Gastroesophageal sphincter (tissue), 4 donors: ENCODE measurements around the gene LRRC75A. TPM values are rescaled to one million over a fixed set of nuclear protein-coding genes. Genes with fewer than 3 reads are reported as not detected.

Experiments
- ATAC-seq: fragments of 150-250 bp; one replicate; pipeline ENCODE4 v1.9.1; 2016; ENCODE audit warnings: mild to moderate bottlenecking, moderate library complexity
- H3K27ac ChIP-seq, 4 donors: fragments of 200-600 bp; sonication (generic) in 3 of 4; 1 replicate in 3 of 4; 2 replicates in 1 of 4; pipeline ENCODE4 v1.5.1; 2016 to 2019
- H3K27me3 ChIP-seq: fragments of 200-600 bp; sonication (generic); one replicate; pipeline ENCODE4 v1.5.1; 2019
- H3K36me3 ChIP-seq, 2 donors: fragments of 200-600 bp; sonication (generic); one replicate each; pipeline ENCODE4 v1.5.1; 2019; ENCODE audit warnings: control low read depth in 1 of 2
- H3K4me1 ChIP-seq, 3 donors: fragments of 200-600 bp; sonication (generic); 1 replicate in 2 of 3; 2 replicates in 1 of 3; pipeline ENCODE4 v1.5.1; 2016 to 2019; ENCODE audit warnings: control low read depth in 2 of 3
- H3K4me3 ChIP-seq, 2 donors: fragments of 200-600 bp; sonication (generic); one replicate each; pipeline ENCODE4 v1.5.1; 2019; ENCODE audit warnings: mild to moderate bottlenecking in 1 of 2, moderate library complexity in 1 of 2
- H3K9me3 ChIP-seq, 3 donors: fragments of 200-600 bp; sonication (generic); one replicate each; pipeline ENCODE4 v1.5.1; 2017 to 2019; ENCODE audit warnings: control low read depth in 2 of 3
- EP300 ChIP-seq: sonication (generic); formaldehyde crosslinking; IDR thresholded peaks from one replicate; pipeline ENCODE4 v1.6.1; 2017; ENCODE audit warnings: antibody characterized with exemption, mild to moderate bottlenecking
- POLR2A ChIP-seq, 2 donors: fragments of 450-650 bp; IDR thresholded peaks; one replicate each; pipeline ENCODE4 v1.6.1; 2017; ENCODE audit warnings: antibody characterized with exemption in 2 of 2, mild to moderate bottlenecking in 2 of 2, moderate library complexity in 1 of 2
- POLR2AphosphoS5 ChIP-seq: sonication (generic); formaldehyde crosslinking; IDR thresholded peaks from one replicate; pipeline ENCODE4 v1.6.1; 2017; ENCODE audit warnings: antibody characterized with exemption
- WGBS, 2 donors: methylation state at CpG; one replicate each; pipeline ENCODE4 v1.1.5; 2018; ENCODE audit warnings: low coverage in 1 of 2; 5-methylcytosine and 5-hydroxymethylcytosine counted together
- total RNA-seq, 4 donors: library from RNA; depleted of rRNA; stranded (reverse); fragments of >200 nt; gene quantifications; one replicate each; pipeline ENCODE4 v1.1.0, GENCODE V29; 2016
- TF ChIP-seq, protein P1 (sequence below), 4 experiments: fragments of 200-600 bp in 2 of 4; fragments of 450-650 bp in 2 of 4; sonication (generic) in 1 of 4; IDR thresholded peaks; one replicate each; pipeline ENCODE4 v1.5.1; 2017 to 2019; ENCODE audit warnings: antibody characterized with exemption in 4 of 4, mild to moderate bottlenecking in 2 of 4, moderate library complexity in 2 of 4

LRRC75A gene
- 1 to 10 TPM in 3 of 4 donors, under 1 TPM in 1; 0.94 to 4.0 (median 2.3) TPM for total RNA-seq

GRCh38 chr17:16491703-16492612 lies at the start of gene LRRC75A:
Gene LRRC75A, minus strand, starts transcription at chr17:16492193. Its CDS starts 203 bp downstream, at chr17:16491990.
- ATAC-seq = peak; percentile 91
- no CpG with 5 or more reads among the region's 134 CpGs for WGBS, 2 donors
- Histone ChIP-seq H3K9me3 (no peaks in the 10 kb centered on the region), H3K36me3 (no peaks in the 10 kb centered on the region), H3K27ac (peak within 1 kb of the TSS in 3 of 4 donors; percentile 43 to 74 (median 53)), H3K4me1 (peaks cover 0 to 35% (median 6%) of the 10 kb centered on the region in 3 donors), H3K27me3 (no peaks in the 10 kb centered on the region), H3K4me3 (peak within 1 kb of the TSS; percentile 48 to 72)
- TF ChIP-seq POLR2AphosphoS5 = no peak
- TF ChIP-seq, protein P1, sequence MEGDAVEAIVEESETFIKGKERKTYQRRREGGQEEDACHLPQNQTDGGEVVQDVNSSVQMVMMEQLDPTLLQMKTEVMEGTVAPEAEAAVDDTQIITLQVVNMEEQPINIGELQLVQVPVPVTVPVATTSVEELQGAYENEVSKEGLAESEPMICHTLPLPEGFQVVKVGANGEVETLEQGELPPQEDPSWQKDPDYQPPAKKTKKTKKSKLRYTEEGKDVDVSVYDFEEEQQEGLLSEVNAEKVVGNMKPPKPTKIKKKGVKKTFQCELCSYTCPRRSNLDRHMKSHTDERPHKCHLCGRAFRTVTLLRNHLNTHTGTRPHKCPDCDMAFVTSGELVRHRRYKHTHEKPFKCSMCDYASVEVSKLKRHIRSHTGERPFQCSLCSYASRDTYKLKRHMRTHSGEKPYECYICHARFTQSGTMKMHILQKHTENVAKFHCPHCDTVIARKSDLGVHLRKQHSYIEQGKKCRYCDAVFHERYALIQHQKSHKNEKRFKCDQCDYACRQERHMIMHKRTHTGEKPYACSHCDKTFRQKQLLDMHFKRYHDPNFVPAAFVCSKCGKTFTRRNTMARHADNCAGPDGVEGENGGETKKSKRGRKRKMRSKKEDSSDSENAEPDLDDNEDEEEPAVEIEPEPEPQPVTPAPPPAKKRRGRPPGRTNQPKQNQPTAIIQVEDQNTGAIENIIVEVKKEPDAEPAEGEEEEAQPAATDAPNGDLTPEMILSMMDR (IDR thresholded peaks at IDR 0.05) = peak in 1 of 4 experiments; percentile 32
- no peak for TF ChIP-seq EP300
- TF ChIP-seq POLR2A (IDR thresholded peaks at IDR 0.05) = peak in 1 of 2 donors; percentile 12

GRCh38 chr17:16537130-16537458 lies 45.1 kb upstream of the LRRC75A start:
- ATAC-seq = no peak
- no peak overlapping the region for H3K4me3 ChIP-seq

DNA sequence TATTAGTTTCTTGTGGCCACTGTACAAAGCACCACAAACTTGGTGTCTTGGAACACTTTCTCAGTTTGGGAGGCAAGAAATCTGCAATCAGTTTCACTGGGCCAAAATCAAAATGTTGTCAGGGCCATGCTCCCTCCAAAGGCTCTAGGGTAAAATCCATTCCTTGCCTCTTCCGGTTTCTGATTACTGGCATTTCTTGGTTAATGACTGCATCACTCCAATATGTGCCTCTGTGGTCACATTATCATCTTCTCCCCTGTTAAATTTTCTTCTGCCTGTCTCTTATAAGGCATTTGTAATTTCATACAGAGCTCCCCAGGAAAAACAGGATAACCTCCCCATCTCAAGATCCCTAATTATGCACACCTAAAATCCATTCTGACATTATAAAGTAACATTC lies 42.2 kb upstream of the LRRC75A start:
- ATAC-seq = no peak
- 90 to 92% methylated on average over 1 of the region's 1 CpG for WGBS, 2 donors
- TF ChIP-seq EP300 (no peak), POLR2A (IDR thresholded peaks at IDR 0.05) (no peak), POLR2AphosphoS5 (no peak)
- TF ChIP-seq, protein P1 (IDR thresholded peaks at IDR 0.05) = no peak

More at GRCh38 chr17:16537130-16537458, 45.1 kb upstream of the LRRC75A start:
- H3K9me3 ChIP-seq = no peaks in the 10 kb centered on the region
- peak overlapping the region in 2 of 4 donors; percentile 96 for H3K27ac ChIP-seq
- WGBS, 2 donors = 50% methylated on average over 2 of the region's 2 CpGs
- TF ChIP-seq POLR2AphosphoS5 = no peak
- TF ChIP-seq, protein P1 (IDR thresholded peaks at IDR 0.05) = peak in 1 of 4 experiments; percentile 2
- TF ChIP-seq POLR2A (IDR thresholded peaks at IDR 0.05) = no peak
- no peak for TF ChIP-seq EP300
- no peaks in the 10 kb centered on the region for H3K36me3 ChIP-seq
- peaks cover 0 to 19% (median 0%) of the 10 kb centered on the region in 3 donors for H3K4me1 ChIP-seq
- peaks cover 7% of the 10 kb centered on the region for H3K27me3 ChIP-seq

GRCh38 chr17:16529906-16530305 lies 37.9 kb upstream of the LRRC75A start:
- no peak for ATAC-seq

More for the DNA sequence above, 42.2 kb upstream of the LRRC75A start:
- Histone ChIP-seq H3K9me3 (no peaks in the 10 kb centered on the region), H3K36me3 (no peaks in the 10 kb centered on the region), H3K27ac (no peak overlapping the region), H3K4me1 (peaks cover 0 to 19% (median 0%) of the 10 kb centered on the region in 3 donors), H3K4me3 (no peak overlapping the region), H3K27me3 (peaks cover 25% of the 10 kb centered on the region)

More at GRCh38 chr17:16529906-16530305, 37.9 kb upstream of the LRRC75A start:
- Histone ChIP-seq H3K36me3 (no peaks in the 10 kb centered on the region), H3K4me1 (peaks cover 0 to under 1% (median 0%) of the 10 kb centered on the region in 3 donors), H3K9me3 (no peaks in the 10 kb centered on the region), H3K4me3 (no peak overlapping the region), H3K27ac (no peak overlapping the region), H3K27me3 (peaks cover 37% of the 10 kb centered on the region)
- TF ChIP-seq EP300 (no peak), POLR2AphosphoS5 (no peak), POLR2A (IDR thresholded peaks at IDR 0.05) (no peak)
- TF ChIP-seq, protein P1 (IDR thresholded peaks at IDR 0.05) = no peak
- WGBS, 2 donors = 80% methylated on average over 1 of the region's 4 CpGs
